ENCODE measurements around the gene KCNIP1.

Gene KCNIP1

DNA sequence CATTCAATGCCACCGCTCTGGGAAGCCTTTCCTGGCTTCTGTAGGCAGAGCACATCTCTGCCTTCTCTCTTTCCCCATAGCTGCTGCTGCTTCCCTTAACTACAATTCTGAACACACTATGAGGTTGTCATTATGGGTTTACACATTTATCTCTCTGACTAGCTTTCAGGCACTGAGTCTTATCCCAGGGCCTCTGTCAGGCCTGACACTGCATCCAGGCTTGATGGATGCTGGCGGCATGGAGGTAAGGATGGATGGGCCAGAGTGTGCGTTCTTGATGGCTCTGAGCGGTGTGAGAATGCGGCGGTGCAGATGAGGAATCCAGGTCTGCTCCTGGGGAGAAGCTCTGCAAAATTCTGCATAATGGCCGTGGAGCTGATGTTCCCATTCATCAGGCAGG is 6.3 kb downstream of the KCNIP1 start:
- DNase-seq (no peak), ATAC-seq (no peak)
- no peaks in the 10 kb centered on the region for H3K4me1 Mint-ChIP-seq
- H3K27ac Mint-ChIP-seq = no peak overlapping the region
- no peaks in the 10 kb centered on the region for H3K36me3 Mint-ChIP-seq (ENCODE audit: low read depth)
- H3K9me3 Mint-ChIP-seq = no peaks in the 10 kb centered on the region
- peaks cover 17% of the 10 kb centered on the region for H3K27me3 Mint-ChIP-seq
- H3K4me3 Mint-ChIP-seq = no peak overlapping the region

DNA sequence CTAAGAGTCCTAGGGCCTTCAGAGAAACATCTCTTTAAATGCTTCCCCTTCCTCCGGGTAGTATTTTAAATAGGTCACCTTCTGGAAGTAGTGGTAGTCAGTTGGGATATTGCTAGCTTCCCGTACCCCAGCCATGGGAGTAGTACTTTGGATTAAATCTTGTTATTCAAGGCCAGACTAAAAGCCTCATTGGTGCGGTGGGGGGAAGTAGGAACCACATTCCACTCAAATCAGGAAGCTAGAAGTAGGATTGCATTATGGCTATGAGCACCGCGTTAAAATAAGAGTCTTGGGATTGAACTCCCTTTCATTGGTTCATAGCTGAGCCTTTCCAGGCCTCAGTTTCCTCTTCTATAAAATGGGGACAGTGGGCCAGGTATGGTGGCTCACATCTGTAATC is 6.7 kb downstream of the KCNIP1 start:
- no peak overlapping the region for H3K4me3 Mint-ChIP-seq
- ATAC-seq (no peak), DNase-seq (no peak)
- H3K27ac Mint-ChIP-seq = no peak overlapping the region
- no peaks in the 10 kb centered on the region for H3K4me1 Mint-ChIP-seq
- no peaks in the 10 kb centered on the region for H3K36me3 Mint-ChIP-seq (ENCODE audit: low read depth)
- H3K27me3 Mint-ChIP-seq = peaks cover 12% of the 10 kb centered on the region
- H3K9me3 Mint-ChIP-seq = no peaks in the 10 kb centered on the region

DNA sequence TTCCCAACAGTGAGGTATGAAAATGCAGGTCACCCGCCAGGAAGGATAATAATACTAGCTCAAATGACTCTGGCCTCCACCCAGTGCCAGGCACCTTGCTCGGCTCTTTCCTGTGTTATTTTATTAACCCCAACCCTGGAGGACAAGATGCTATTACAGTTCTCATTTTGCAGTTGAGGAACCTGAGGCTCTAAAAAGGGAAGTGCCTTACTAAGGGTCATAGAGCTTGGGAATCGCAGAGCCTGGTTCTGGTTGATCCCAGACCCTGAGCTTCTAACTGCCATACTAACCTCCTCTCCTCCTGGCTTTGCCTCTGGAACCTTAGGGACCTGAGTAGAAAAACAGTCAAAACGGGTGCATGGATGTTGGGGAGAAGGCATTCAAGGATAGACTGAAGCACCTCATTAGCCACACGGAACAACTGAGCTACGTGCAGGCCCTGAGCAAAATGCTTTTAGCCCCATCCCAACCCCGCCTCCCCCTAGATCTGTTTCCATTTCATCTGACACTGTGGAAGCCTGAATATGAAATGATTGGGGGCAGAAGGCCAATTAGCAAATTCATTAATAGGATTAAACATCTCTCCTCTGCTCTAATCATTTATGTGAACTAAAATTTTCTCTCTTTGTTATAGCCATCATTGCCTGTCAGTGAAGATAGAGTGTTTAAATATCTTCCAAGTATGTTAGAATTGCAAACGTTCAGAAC is 7.9 kb downstream of the KCNIP1 start:
- H3K4me3 Mint-ChIP-seq = no peak overlapping the region
- H3K9me3 Mint-ChIP-seq = no peaks in the 10 kb centered on the region
- ATAC-seq (no peak), DNase-seq (no peak)
- peaks cover 6% of the 10 kb centered on the region for H3K27me3 Mint-ChIP-seq
- no peaks in the 10 kb centered on the region for H3K36me3 Mint-ChIP-seq (ENCODE audit: low read depth)
- no peaks in the 10 kb centered on the region for H3K4me1 Mint-ChIP-seq
- no peak overlapping the region for H3K27ac Mint-ChIP-seq

DNA sequence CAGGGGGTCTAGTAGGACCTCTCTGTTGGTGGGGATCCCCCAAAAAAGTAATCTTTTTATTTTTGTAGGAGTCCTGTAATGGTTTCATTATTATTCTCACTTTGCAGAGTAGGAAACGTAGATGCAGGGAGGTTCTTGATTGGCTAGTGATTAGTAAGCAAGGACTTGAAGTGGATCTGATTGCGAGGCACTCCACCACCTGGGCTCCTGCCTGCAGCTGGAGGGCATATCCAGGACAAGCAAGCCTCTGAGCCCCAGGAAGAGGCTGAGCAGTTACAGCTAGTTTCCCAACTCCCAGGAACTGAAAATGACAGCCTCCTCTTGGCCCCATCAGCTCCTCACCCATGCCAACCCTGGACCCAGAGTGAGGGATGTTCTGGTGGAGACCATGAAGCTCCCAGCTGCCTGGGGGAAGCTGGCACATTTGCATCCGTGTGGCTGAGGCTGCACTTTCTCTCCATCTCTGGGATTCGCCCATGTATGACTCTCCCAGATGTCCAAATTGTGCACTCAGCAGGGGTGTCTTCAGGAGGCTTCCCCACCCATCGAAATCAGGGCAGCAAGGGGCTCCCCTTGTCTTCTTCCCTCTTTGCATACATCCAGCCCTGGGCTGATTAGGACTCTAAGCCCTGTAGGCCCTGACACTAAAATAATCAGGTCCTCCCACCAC is 10.2 kb downstream of the KCNIP1 start:
- no peaks in the 10 kb centered on the region for H3K9me3 Mint-ChIP-seq
- no peaks in the 10 kb centered on the region for H3K36me3 Mint-ChIP-seq (ENCODE audit: low read depth)
- no peak overlapping the region for H3K27ac Mint-ChIP-seq
- no peak overlapping the region for H3K4me3 Mint-ChIP-seq
- DNase-seq (no peak), ATAC-seq (no peak)
- no peaks in the 10 kb centered on the region for H3K4me1 Mint-ChIP-seq
- H3K27me3 Mint-ChIP-seq = peaks cover 3% of the 10 kb centered on the region

DNA sequence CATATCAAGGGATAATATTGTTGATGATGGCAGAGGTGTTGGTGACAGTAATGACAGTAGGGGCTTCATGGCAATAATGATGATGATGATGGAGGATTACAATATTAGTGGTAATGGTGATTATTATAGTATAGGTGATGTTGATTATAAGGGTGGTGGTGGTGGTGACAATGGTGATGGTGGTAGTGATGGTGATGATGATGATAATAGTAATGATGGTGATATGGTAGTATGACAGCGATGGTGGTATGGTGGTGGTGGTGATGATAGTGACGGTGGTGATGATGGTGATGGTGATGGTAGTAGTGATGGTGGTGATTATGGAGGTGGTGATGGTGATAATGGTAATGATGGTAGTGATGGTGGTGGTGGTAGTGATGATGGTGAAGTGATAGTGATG is 13.6 kb downstream of the KCNIP1 start:
- Mint-ChIP-seq H3K27ac (no peak overlapping the region), H3K27me3 (peaks cover 6% of the 10 kb centered on the region), H3K4me1 (no peaks in the 10 kb centered on the region), H3K9me3 (no peaks in the 10 kb centered on the region), H3K4me3 (no peak overlapping the region), H3K36me3 (ENCODE audit: low read depth) (no peaks in the 10 kb centered on the region)
- ATAC-seq = no peak
- DNase-seq = no peak

DNA sequence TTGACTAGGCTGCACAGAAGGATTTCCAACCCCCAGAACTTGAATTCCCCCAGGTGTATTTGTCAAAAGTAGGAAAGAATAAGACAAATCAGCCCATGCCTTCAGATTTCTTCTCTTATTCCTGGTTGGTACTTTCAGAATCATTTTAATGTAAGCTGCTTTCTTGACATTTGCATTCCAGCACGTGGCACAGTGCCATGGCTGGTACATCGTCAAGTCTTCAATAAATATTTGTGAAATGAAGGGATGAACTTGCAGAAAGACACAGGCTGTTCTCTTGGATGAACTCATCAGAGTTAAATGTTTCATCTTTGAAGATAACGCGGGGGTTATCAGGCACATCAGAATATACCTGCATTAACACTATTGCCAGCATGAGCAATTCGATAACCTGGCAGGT is 14.5 kb downstream of the KCNIP1 start:
- no peaks in the 10 kb centered on the region for H3K4me1 Mint-ChIP-seq
- no peak overlapping the region for H3K4me3 Mint-ChIP-seq
- no peak overlapping the region for H3K27ac Mint-ChIP-seq
- no peaks in the 10 kb centered on the region for H3K36me3 Mint-ChIP-seq (ENCODE audit: low read depth)
- H3K9me3 Mint-ChIP-seq = no peaks in the 10 kb centered on the region
- peaks cover 6% of the 10 kb centered on the region for H3K27me3 Mint-ChIP-seq
- DNase-seq = no peak
- ATAC-seq = no peak

DNA sequence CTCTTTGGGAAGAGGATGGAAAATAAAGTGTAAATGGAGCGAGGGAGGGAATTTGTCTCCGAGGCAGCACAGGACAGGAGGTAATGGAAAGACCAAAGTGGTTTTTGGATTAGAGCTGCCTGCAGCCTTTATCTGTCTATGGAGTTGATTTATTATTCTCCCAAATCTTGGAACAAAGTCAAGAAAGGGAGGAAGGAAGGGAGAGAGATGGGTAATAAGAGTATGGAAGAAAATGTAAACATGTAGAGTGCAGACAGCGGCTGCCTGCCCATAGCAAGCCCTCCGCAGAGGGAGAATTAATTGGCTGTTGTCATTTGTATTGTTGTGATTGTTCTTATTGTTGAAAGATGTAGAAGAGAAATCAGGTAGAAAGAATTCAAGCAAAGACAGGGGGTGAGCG is 15.7 kb downstream of the KCNIP1 start:
- no peak overlapping the region for H3K27ac Mint-ChIP-seq
- no peak for ATAC-seq
- no peak for DNase-seq
- no peaks in the 10 kb centered on the region for H3K4me1 Mint-ChIP-seq
- no peak overlapping the region for H3K4me3 Mint-ChIP-seq
- peaks cover 9% of the 10 kb centered on the region for H3K27me3 Mint-ChIP-seq
- no peaks in the 10 kb centered on the region for H3K9me3 Mint-ChIP-seq
- no peaks in the 10 kb centered on the region for H3K36me3 Mint-ChIP-seq (ENCODE audit: low read depth)

DNA sequence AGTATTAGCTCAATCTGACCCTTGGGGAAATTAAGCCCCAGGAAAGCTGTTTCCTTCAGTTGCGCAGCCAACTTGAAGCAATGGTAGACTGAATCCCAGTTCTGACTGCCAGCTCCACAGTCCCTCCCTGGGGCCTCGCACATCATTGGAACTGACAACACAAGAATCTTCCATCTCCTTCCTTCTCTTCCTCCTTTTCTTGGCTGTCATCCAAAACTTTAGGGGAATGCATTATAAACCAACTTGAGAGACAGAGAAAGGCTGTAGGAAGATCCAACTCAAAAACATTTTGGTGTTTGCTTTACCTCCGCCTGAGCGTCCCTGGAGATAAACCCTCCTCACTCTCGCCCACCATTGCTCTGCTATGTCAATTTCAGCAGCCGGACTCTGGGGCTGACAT is 16.6 kb downstream of the KCNIP1 start:
- Mint-ChIP-seq H3K27me3 (peaks cover 11% of the 10 kb centered on the region), H3K9me3 (no peaks in the 10 kb centered on the region), H3K36me3 (ENCODE audit: low read depth) (no peaks in the 10 kb centered on the region), H3K4me1 (no peaks in the 10 kb centered on the region), H3K27ac (no peak overlapping the region), H3K4me3 (no peak overlapping the region)
- DNase-seq (no peak), ATAC-seq (no peak)

DNA sequence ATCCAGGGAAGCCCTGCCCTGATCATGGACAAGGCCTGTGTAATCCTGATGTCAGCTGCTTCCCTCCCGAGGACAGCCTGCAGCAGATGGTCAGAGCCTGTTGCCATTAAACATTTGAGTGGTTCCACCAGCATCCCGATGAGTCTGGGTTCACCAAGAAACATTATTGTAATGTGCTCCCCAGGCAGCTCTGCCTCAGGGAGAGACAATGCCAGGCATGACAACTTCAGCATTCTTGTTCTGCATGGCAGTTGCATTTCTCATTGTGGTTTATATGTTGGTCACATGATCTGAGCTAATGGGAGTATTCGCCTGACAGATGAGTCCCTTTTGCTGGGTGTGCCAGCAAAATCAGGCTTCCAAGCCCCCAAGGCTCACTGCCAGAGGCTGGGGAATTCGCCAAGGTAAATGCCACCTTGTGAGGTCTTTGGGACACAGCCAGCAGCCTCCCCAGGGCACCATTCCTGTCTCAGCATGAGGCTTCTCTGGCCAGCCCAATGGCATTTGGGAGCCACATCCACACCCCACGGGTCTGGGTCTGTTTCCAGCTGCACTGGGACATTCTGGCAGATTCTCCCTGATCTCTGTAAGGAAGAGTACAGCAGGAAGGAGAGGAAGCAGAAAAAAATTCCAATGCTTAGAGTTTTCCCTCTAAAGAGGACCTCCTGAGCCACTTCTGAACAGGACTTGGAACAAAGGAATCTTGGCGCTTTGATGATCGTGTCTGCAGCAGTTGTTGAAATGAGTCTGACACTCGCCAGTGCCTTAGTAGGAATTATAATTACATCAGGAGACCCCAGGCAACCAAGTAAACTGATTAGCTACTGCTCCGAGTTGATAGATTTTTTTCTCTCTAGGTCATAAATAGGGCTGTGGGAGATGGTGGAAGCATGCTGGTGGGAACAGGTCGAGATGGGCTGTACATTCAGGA is 18.7 kb downstream of the KCNIP1 start:
- no peak overlapping the region for H3K4me3 Mint-ChIP-seq
- H3K36me3 Mint-ChIP-seq (ENCODE audit: low read depth) = no peaks in the 10 kb centered on the region

DNA sequence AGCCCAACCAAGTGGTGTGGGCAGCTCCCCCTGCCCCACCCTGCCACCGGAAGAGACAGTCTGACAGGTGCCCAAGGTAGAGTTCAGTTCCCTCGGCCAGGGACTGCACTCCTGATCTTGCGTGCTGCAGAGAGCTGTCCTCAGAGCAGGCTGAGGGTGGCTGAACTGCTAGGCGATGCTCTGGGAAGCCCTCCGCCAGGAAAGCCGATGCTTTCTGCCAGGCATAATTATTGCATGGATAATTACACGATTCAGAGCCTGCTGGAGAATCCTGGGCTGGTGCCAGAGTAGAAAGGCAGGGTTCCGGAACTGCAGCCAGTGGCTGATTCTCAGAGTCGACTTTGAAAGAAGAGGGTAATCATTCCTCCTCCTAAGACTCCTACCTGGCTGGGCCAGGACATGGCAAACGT is 19.3 kb downstream of the KCNIP1 start:
- ATAC-seq (no peak), DNase-seq (no peak)
- H3K36me3 Mint-ChIP-seq (ENCODE audit: low read depth) = no peaks in the 10 kb centered on the region
- no peaks in the 10 kb centered on the region for H3K9me3 Mint-ChIP-seq
- H3K4me3 Mint-ChIP-seq = no peak overlapping the region
- no peak overlapping the region for H3K27ac Mint-ChIP-seq
- H3K27me3 Mint-ChIP-seq = peaks cover 11% of the 10 kb centered on the region
- H3K4me1 Mint-ChIP-seq = no peaks in the 10 kb centered on the region

More for the DNA sequence above, 18.7 kb downstream of the KCNIP1 start:
- Mint-ChIP-seq H3K27me3 (peaks cover 11% of the 10 kb centered on the region), H3K9me3 (no peaks in the 10 kb centered on the region), H3K27ac (no peak overlapping the region), H3K4me1 (no peaks in the 10 kb centered on the region)
- DNase-seq (no peak), ATAC-seq (no peak)

DNA sequence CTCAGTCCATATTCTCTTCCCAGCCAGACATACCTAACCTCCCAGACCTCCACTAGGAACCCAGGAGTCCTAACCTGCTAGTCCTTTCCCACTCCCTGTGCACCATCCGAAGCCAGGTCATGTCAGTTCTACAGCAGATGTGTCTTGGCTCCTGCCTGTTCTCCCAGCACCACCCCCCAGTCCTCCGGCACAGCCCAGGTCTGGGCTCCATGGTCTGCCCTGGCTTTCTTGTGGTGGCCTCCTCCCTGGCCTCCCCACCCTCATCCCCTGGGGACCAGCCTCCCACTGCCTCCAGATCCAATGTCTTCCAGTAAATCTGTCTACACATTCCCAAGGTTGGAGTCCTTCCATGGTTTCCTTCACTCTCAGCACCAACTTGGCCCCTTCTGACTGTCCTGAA is 20.0 kb downstream of the KCNIP1 start:
- no peak for ATAC-seq
- no peaks in the 10 kb centered on the region for H3K4me1 Mint-ChIP-seq
- no peaks in the 10 kb centered on the region for H3K36me3 Mint-ChIP-seq (ENCODE audit: low read depth)
- H3K27ac Mint-ChIP-seq = no peak overlapping the region
- peaks cover 11% of the 10 kb centered on the region for H3K27me3 Mint-ChIP-seq
- no peaks in the 10 kb centered on the region for H3K9me3 Mint-ChIP-seq
- no peak for DNase-seq
- no peak overlapping the region for H3K4me3 Mint-ChIP-seq

DNA sequence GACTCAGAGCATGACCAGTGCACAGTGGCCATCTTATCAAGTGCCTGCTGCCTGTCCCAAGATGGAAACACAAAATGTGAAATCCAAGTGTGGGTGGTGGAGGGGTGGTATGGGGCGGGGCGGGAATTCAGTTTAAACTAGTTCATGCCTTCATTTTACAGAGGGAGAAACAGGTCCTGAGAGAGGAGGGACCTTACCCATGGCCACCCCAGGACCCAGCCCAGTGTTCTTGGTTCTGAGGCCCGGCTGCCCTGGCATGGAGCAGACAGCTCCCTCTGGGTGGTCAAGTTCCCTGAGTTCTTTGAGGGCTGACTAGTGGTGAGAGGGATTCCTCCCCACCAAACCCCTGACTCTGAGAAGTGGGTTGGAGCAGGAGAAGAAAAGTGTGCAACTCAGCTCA is 20.8 kb downstream of the KCNIP1 start:
- ATAC-seq = no peak
- no peak for DNase-seq
- H3K9me3 Mint-ChIP-seq = no peaks in the 10 kb centered on the region
- peaks cover 8% of the 10 kb centered on the region for H3K27me3 Mint-ChIP-seq
- H3K36me3 Mint-ChIP-seq (ENCODE audit: low read depth) = no peaks in the 10 kb centered on the region
- no peak overlapping the region for H3K4me3 Mint-ChIP-seq
- H3K27ac Mint-ChIP-seq = no peak overlapping the region
- no peaks in the 10 kb centered on the region for H3K4me1 Mint-ChIP-seq

DNA sequence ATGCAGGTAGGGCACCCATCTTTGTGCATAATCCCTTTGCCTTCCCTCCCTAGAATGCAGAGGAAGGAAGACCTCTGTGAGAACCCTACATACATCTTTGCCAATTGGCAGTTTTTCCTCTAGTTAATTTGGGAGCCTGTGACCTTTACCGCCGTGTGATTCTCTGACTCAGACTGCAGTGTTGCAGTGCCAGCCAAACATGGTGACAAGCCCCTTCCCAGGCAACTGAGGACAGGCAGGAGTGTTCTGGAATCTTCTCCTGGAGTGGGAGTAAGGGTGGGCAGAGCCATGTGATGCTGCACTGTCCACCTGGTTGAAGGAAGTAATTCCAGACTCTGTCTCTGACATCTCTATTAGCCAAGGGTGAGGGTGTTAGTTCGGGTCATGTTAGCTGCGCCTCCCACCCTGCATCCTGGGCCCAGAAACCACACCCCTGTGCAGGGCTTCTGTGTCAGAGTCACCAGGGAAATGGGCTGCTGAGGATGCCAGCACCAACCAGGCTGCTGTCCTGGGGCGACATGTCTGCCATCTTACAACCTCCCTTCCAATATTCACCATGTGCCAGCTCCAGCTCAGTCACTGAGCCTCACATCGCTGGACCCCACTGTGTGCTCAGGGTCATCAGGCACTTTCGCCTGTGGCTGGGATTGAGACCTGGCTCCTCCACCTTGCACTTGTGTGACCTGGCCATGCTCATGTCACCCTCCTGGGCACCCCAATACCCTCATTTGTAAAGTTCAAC is 21.8 kb downstream of the KCNIP1 start:
- no peaks in the 10 kb centered on the region for H3K4me1 Mint-ChIP-seq
- no peaks in the 10 kb centered on the region for H3K9me3 Mint-ChIP-seq
- no peak for DNase-seq
- H3K27me3 Mint-ChIP-seq = peaks cover 5% of the 10 kb centered on the region
- no peak overlapping the region for H3K4me3 Mint-ChIP-seq
- H3K36me3 Mint-ChIP-seq (ENCODE audit: low read depth) = no peaks in the 10 kb centered on the region
- ATAC-seq = no peak
- no peak overlapping the region for H3K27ac Mint-ChIP-seq

DNA sequence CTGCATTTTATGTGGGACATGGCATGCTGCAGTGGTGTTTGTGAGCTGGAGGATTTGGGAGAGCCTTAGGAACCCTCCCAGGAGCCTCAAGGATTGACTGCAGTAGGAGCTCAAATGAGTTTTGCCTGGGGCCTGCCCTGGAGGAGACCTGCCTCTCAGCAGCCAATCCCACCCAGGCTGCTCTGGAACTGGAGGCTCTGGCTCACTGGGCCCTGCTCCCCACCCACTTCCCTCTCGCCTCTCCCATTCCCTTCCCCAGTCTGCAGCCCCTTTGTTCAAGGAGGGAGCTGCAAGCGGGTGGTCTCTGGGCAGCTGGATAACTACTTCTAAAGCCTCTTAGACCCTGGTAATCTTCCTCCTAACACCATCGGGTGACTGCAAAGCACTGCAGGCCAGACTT is 24.2 kb downstream of the KCNIP1 start:
- DNase-seq = no peak
- peaks cover 8% of the 10 kb centered on the region for H3K27me3 Mint-ChIP-seq
- H3K27ac Mint-ChIP-seq = no peak overlapping the region
- no peak overlapping the region for H3K4me3 Mint-ChIP-seq
- no peaks in the 10 kb centered on the region for H3K9me3 Mint-ChIP-seq
- no peaks in the 10 kb centered on the region for H3K36me3 Mint-ChIP-seq (ENCODE audit: low read depth)
- H3K4me1 Mint-ChIP-seq = no peaks in the 10 kb centered on the region
- ATAC-seq = no peak
